Measurements from ENCODE around the gene UBE2Q2.
"Not testable (repeated sequence)": the region's sequence is repeated elsewhere in the genome, so short reads cannot be mapped to it uniquely, and the experiment has no call there.

Gene UBE2Q2

DNA sequence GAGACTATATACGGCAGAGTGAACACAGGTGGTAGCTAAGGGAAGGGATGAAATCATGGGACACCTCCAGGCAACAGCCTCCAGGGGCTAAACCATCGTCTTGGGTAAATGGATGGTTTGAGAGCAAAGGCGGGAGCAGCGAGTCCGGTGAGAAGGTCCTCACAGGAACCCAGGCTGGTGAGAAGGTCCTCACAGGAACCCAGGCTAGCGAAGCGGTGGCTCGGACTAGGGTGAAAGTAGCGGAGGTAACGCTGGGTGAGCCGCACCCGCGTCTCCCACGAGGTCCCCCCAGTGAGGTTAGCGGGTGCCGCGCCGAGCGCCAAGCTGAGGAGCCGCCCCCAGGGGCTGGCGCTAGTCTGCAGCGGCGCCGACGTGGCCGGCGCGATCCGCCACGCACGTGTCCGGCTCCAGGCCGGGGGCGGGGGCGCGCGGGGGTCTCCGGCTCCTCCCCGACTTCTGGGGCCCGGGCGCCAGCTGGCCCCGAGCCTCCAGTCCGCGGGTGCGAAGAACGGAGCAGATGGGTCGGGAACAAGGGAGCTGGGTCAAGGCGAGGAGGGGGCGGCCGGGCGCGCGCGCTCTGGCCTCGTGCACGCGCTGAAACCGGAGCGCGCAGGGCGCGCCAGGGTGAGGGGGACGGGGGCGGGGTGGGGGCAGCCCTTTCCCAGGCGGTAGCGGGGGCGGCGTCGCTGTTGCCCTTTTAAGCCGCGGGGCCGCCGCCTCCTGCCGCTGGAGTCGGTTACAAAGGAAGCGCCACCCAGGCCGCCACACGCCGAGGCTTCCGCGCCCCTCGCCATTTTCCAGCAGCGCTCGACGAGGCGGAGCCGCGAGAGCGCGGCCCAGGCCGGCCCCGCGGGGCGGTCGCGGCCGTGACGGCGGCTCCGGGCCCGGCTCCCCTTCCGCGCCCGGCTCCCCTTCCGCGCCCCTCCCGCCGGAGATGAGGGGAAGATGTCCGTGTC, at the start of gene UBE2Q2:
Gene UBE2Q2, plus strand, starts transcription at position 726 of the 956 bp plus-strand sequence. Its CDS starts 220 bp downstream, at position 946.
- DNase-seq (ENCODE audit: low spot score), result peak; percentile 86

DNA sequence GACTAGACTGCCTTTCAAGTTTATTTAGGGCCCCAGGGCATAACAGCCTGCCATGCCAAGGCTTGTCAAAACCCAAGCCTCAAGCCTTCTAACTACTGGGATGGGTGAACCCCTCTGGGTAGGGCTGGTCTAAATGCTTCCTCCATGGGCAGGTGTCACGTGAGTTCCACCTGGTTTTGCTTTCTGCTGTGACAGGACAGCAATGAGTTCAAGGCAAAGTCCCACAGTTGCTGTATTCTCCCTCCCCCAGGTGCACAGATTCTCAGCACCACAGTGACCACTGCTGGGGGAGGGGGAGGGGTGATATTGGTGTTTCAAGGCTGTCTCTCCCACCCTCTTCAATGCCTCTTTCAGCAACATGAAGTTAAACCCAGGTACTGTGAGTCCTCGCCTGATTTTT, 46.9 kb upstream of the UBE2Q2 start:
- no peak for DNase-seq (ENCODE audit: low spot score)

- not testable (repeated sequence) for DNase-seq (ENCODE audit: low spot score)
These were observed 46.1 kb upstream of the UBE2Q2 start for GRCh38 chr15:75797146-75797545.

DNA sequence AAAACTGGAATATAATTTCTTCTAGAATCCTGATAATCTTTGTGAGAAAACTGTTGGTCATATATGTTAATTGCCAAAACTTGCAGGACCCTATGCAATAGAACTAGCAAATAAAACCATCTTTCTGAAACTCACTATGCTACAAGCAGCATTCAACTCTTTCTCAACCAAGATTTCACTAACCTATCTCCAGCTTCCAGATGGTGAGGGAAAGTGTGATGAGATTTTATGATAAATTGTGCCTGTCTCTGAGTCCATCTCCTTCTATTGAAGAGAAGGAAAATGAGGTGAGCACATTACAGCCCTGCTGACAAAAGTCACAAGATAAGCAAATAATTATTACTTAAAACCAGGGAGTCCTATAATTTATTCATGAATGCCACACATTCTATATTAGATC, 44.1 kb upstream of the UBE2Q2 start:
- no peak for DNase-seq (ENCODE audit: low spot score)

- not testable (repeated sequence) for DNase-seq (ENCODE audit: low spot score)
These were observed 42.8 kb upstream of the UBE2Q2 start for GRCh38 chr15:75800409-75800808.

DNA sequence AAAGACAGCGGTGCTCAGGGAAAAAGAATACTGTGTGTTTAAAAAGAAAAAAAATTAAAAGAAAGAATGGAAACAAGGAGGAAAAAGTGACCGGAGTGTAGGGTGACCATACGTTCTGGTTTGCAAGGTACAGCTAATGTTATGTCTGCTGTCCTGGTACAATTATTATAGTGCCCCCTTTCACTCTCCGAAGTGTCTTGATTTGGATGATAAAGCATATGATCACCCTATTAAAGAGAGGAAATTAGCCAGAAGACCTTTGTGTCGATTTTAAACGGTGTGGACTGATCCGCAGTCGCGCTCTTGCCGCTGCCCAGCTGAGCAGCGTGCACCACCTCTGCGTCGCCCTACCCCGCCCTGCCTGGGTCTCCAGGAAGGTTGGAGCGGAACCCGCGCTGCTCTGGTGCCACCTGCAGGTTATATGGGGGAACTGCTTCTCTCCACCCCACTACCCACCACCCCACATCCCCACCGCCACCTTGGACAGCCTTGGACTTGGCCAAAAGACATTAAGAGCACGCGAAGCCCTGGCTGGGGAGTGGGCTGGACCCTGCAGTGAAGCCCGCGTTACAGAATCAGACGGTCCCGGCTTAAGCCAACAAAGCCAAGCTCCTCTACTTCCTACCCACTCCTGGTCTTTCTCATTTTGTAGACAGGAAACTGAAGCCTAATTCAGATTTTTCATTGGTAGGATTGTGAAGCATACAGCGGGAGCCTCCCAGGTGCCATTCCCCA, 41.2 kb upstream of the UBE2Q2 start:
- DNase-seq (ENCODE audit: low spot score), result peak; percentile 93

DNA sequence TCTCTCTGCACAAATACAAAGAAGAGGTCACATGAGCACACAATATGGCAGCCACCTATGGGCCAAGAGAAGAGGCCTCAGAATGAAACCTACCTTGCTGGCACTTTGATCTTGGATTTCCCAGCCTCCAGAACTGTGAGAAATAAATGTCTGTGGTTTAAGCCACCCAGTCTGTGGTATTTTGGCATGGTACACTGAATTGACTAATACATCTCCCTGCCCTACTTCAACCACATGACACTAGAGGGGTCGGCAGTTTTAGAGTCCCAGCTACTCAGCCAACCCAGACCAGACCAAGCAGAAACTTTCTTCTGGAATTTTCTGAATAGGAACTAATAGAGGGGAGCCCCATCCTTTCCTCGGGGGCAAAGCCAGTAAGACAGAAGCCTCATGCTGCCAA, 35.8 kb upstream of the UBE2Q2 start:
- not testable (repeated sequence) for DNase-seq (ENCODE audit: low spot score)

- DNase-seq (ENCODE audit: low spot score), result not testable (repeated sequence)
These were observed 35.2 kb upstream of the UBE2Q2 start for GRCh38 chr15:75808009-75808408.

DNA sequence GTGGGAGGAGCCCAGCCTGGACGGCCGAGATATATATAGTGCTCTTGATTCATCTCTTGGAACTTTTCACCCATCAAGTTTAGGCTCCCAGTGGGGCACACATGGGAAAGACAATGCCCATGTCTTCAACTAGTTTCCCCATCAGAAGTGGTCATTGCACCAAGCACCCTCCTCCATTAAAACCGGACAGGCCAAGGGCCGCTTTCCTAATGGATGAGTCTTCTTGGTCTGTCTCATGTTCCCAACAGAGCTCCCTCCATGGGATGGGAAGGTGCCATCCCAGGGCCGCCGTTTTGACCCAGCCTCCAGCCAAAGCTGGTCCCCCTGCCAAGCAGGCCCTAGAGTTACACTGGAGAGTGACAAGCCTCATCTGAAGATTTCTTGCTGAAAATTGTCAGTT, 34.7 kb upstream of the UBE2Q2 start:
- DNase-seq (ENCODE audit: low spot score), result no peak

GRCh38 chr15:75809986-75810750, 33.1 kb upstream of the UBE2Q2 start:
- peak; percentile 63 for DNase-seq (ENCODE audit: low spot score)

- no peak for DNase-seq (ENCODE audit: low spot score)
These were observed 32.3 kb upstream of the UBE2Q2 start for GRCh38 chr15:75810874-75811498.

GRCh38 chr15:75811626-75812025, 31.6 kb upstream of the UBE2Q2 start:
- DNase-seq (ENCODE audit: low spot score), result no peak

GRCh38 chr15:75814794-75815193, 28.5 kb upstream of the UBE2Q2 start:
- DNase-seq (ENCODE audit: low spot score), result no peak

DNA sequence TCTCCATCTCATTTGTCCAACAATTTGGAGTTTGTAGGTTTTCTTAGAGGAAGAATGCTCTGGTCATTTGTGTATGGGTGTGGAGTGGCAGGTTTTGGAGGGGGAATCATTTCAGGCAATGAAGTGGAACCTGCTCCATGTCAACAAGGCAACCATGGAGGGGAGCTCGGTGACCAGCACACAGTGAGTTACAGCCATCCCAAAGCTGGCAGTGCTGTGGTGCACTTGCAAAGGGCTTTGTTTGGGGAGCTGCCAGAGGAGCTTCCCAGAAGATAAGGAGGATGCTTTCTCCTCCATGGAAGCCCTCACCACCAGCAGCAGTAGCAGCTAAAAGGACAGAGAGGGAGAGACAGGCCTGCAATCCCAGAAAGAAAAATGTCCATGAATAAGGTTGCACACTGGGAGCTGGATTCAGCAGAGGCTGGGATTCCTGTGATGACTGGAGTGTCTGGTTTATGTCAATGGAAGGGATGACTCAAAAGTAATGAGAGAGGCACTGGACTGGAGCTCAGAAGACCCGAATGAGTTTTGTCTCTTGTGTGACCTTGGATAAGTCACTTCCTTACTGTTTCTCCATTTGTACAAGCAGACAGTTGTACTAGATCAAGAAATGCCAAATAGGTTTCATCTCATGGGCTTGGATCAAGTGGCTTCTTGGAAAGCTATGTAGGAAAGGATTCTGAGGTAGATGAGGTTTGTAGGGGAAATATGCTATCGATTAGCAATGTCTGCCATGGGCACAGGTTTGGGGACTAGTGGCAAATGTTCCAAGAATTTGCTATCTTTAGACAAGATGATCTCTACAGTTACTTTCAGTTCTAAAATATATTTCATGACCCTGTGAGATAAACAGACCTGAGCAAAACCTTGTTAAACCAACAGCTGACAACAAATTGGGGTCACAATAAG, 27.2 kb upstream of the UBE2Q2 start:
- no peak for DNase-seq (ENCODE audit: low spot score)

- no peak for DNase-seq (ENCODE audit: low spot score)
These were observed 25.9 kb upstream of the UBE2Q2 start for GRCh38 chr15:75817138-75817935.

GRCh38 chr15:75820206-75820605, 23.0 kb upstream of the UBE2Q2 start:
- no peak for DNase-seq (ENCODE audit: low spot score)

GRCh38 chr15:75821786-75822345, 21.4 kb upstream of the UBE2Q2 start:
- no peak for DNase-seq (ENCODE audit: low spot score)

- no peak for DNase-seq (ENCODE audit: low spot score)
These were observed 20.5 kb upstream of the UBE2Q2 start for GRCh38 chr15:75822685-75823278.

Measured in HuH-7.5 (cell line).